GM12872 (cell line): ENCODE measurements around the gene HMGN4.

Experiments used
- TF ChIP-seq, protein P1 (sequence below): IDR thresholded peaks from 3 replicates; pipeline ENCODE4 v1.5.1; 2011; ENCODE audit warnings: low read depth, mild to moderate bottlenecking, low read length, moderate library complexity; ENCODE audit not compliant: insufficient read depth

The HMGN4 gene

GRCh38 chr6:26519359-26519758 lies 18.8 kb upstream of the HMGN4 start:
- TF ChIP-seq, protein P1, sequence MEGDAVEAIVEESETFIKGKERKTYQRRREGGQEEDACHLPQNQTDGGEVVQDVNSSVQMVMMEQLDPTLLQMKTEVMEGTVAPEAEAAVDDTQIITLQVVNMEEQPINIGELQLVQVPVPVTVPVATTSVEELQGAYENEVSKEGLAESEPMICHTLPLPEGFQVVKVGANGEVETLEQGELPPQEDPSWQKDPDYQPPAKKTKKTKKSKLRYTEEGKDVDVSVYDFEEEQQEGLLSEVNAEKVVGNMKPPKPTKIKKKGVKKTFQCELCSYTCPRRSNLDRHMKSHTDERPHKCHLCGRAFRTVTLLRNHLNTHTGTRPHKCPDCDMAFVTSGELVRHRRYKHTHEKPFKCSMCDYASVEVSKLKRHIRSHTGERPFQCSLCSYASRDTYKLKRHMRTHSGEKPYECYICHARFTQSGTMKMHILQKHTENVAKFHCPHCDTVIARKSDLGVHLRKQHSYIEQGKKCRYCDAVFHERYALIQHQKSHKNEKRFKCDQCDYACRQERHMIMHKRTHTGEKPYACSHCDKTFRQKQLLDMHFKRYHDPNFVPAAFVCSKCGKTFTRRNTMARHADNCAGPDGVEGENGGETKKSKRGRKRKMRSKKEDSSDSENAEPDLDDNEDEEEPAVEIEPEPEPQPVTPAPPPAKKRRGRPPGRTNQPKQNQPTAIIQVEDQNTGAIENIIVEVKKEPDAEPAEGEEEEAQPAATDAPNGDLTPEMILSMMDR, result no peak

GRCh38 chr6:26520237-26520849 lies 17.8 kb upstream of the HMGN4 start:
- TF ChIP-seq, protein P1, result no peak

- TF ChIP-seq, protein P1, result no peak
Observed at GRCh38 chr6:26520850-26521599, 17.1 kb upstream of the HMGN4 start.

- TF ChIP-seq, protein P1, result peak; percentile 48; the same call in 2 of the 3 replicates
Observed at GRCh38 chr6:26521600-26522391, 16.4 kb upstream of the HMGN4 start.

DNA sequence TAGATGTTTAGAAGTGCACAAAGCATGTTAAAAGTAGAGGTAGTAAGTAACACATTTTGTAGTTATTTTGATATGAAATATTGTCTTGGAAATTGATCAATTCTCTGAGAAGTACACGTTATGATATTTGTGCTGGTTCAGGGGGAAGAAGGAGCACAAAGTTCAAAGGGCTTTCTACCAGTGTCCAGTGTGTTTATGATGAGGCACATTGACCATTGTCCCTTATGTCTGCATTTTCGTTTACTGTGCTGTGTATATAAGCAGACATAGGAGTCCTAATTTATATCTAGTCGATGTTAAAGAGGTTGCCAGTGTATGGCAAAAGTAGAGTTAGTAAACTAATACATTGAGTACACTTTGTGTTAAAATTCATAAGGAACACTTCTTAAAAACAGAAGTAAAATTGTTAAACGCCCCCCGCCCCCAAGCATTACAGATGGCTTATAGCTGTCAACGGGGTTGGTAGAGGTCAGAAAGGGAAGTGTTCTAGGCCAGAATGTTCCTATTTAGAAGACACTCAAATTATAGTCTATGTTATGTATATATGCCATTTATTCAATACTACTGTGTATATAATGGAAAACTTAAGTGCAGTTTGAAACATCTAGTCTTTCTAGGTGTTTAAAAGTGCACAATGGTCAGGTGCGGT lies 13.3 kb upstream of the HMGN4 start:
- TF ChIP-seq, protein P1, result no peak

DNA sequence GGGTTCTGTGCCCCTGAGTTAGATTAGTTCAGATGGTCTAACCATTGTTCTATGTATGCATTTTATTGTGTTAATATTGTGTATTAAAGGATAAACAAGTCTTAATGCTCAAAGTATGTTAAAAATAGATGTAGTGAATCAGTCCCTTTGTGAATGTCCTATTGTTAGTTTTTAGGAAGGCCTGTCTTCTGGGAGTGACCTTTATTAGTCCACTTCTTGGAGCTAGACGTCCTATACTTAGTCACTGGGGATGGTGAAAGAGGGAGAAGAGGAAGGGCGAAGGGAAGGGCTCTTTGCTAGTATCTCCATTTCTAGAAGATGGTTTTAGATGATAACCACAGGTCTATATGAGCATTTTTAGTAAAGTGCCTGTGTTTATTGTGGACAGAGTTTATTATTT lies 12.3 kb upstream of the HMGN4 start:
- TF ChIP-seq, protein P1, result no peak

- TF ChIP-seq, protein P1, result no peak
Observed at GRCh38 chr6:26526928-26527327, 11.2 kb upstream of the HMGN4 start.
